Activated naive CD4-positive, alpha-beta T cell (primary cell): ENCODE measurements around the gene HPCAL1.

ENCODE experiments used
- DNase-seq, 4 experiments: peaks; one replicate each; lab custom pipeline; 2025; lab: John Stamatoyannopoulos, UW

HPCAL1 gene

GRCh38 chr2:10389573-10389972, 86.9 kb downstream of the HPCAL1 start:
- DNase-seq = no peak

GRCh38 chr2:10390369-10390801, 87.7 kb downstream of the HPCAL1 start:
- DNase-seq = no peak

GRCh38 chr2:10392100-10392499, 89.4 kb downstream of the HPCAL1 start:
- no peak for DNase-seq

- DNase-seq = no peak
Measured at GRCh38 chr2:10392548-10392947, 89.8 kb downstream of the HPCAL1 start.

GRCh38 chr2:10392951-10393639, 90.4 kb downstream of the HPCAL1 start:
- no peak for DNase-seq

GRCh38 chr2:10393640-10393982, 90.9 kb downstream of the HPCAL1 start:
- no peak for DNase-seq

GRCh38 chr2:10395893-10396292, 93.2 kb downstream of the HPCAL1 start:
- no peak for DNase-seq

GRCh38 chr2:10396464-10396863, 93.8 kb downstream of the HPCAL1 start:
- no peak for DNase-seq

- no peak for DNase-seq
Measured at GRCh38 chr2:10397297-10397875, 94.7 kb downstream of the HPCAL1 start.

GRCh38 chr2:10397878-10398277, 95.2 kb downstream of the HPCAL1 start:
- DNase-seq = no peak

- no peak for DNase-seq
Measured at GRCh38 chr2:10398496-10398895, 95.8 kb downstream of the HPCAL1 start.

GRCh38 chr2:10399358-10399757, 96.7 kb downstream of the HPCAL1 start:
- no peak for DNase-seq

- no peak for DNase-seq
Measured at GRCh38 chr2:10400002-10400401, 97.3 kb downstream of the HPCAL1 start.

- no peak for DNase-seq
Measured at GRCh38 chr2:10400568-10400977, 97.9 kb downstream of the HPCAL1 start.

- DNase-seq = no peak
Measured at GRCh38 chr2:10400978-10401951, 98.6 kb downstream of the HPCAL1 start.

GRCh38 chr2:10402062-10402585, 99.4 kb downstream of the HPCAL1 start:
- DNase-seq = no peak

- no peak for DNase-seq
Measured at GRCh38 chr2:10402653-10403215, 100.0 kb downstream of the HPCAL1 start.

GRCh38 chr2:10404324-10405143, 101.8 kb downstream of the HPCAL1 start:
- no peak for DNase-seq

GRCh38 chr2:10405448-10405847, 102.7 kb downstream of the HPCAL1 start:
- DNase-seq = no peak

- DNase-seq = no peak
Measured at GRCh38 chr2:10406016-10406415, 103.3 kb downstream of the HPCAL1 start.

- DNase-seq = no peak
Measured at GRCh38 chr2:10406491-10407188, 103.9 kb downstream of the HPCAL1 start.
